Endothelial cell (in vitro differentiated cells): Measurements from ENCODE around the gene CASP12. TPM values are rescaled to one million over a fixed set of nuclear protein-coding genes. Genes with fewer than 3 reads are reported as not detected.

Experiments
- DNase-seq: peaks from one replicate; pipeline ENCODE4 v3.0.0; 2021; ENCODE audit warnings: low spot score
- H3K27ac Mint-ChIP-seq: one replicate; pipeline ENCODE4 v1.8.0; 2021; ENCODE audit warnings: mixed read lengths, inconsistent platforms; ENCODE audit not compliant: unreplicated experiment
- H3K27me3 Mint-ChIP-seq: one replicate; pipeline ENCODE4 v1.8.0; 2021; ENCODE audit warnings: mild to moderate bottlenecking, moderate library complexity, mixed read lengths, inconsistent platforms; ENCODE audit not compliant: unreplicated experiment
- H3K36me3 Mint-ChIP-seq: one replicate; pipeline ENCODE4 v1.8.0; 2021; ENCODE audit warnings: mild to moderate bottlenecking, low read depth, mixed read lengths, inconsistent platforms; ENCODE audit not compliant: unreplicated experiment
- H3K4me1 Mint-ChIP-seq: one replicate; pipeline ENCODE4 v1.8.0; 2021; ENCODE audit warnings: mild to moderate bottlenecking, mixed read lengths, inconsistent platforms; ENCODE audit not compliant: unreplicated experiment
- H3K4me3 Mint-ChIP-seq: one replicate; pipeline ENCODE4 v1.8.0; 2021; ENCODE audit warnings: mild to moderate bottlenecking, mixed read lengths, inconsistent platforms; ENCODE audit not compliant: unreplicated experiment
- H3K9me3 Mint-ChIP-seq: one replicate; pipeline ENCODE4 v1.8.0; 2021; ENCODE audit warnings: mixed read lengths, inconsistent platforms; ENCODE audit not compliant: unreplicated experiment
- total RNA-seq: library from RNA; stranded (reverse); fragmentation: NEBNext Ultra II Directional; extraction: Animal tissue kit (Norgen Biotek cat#: 25700); gene quantifications from one replicate; pipeline ENCODE4 v1.2.1, GENCODE V29; 2021; ENCODE audit not compliant: unreplicated experiment
- TF ChIP-seq, protein P1 (sequence below): fragments of 200-600 bp; sonication (generic); IDR thresholded peaks from one replicate; pipeline ENCODE4 v1.5.0; 2021; ENCODE audit warnings: antibody characterized with exemption; ENCODE audit not compliant: unreplicated experiment

The CASP12 gene
- total RNA-seq, 1 donor from 2014 or later, result 0.95 TPM

DNA sequence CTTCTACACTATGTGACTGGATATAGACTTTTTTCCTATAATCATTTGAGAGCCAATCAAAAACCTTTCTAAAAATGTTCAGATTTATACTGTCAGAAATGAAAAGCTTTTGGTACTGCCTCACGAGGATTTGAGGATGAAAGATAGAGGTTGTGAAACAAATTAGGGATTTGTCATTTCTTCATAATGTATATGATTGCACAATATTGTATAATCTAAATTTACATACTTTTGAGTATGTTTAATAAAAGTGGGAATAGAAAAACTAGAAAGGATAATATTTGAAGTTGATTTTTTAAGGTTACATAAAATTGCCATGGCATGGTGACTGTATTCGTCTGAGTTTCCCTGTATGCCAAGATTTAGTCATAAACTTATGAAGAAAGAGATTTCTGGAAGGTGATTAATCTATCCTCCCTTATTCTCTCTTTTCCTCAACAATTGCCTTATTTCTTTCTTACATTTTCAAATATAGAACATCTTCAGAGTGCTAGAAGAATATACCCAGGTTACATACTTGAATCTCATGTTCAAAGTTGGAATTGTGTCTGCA is 56.2 kb downstream of the CASP12 start:
- H3K9me3 Mint-ChIP-seq, result no peaks in the 10 kb centered on the region
- H3K4me1 Mint-ChIP-seq, result peaks cover 11% of the 10 kb centered on the region
- TF ChIP-seq, protein P1, sequence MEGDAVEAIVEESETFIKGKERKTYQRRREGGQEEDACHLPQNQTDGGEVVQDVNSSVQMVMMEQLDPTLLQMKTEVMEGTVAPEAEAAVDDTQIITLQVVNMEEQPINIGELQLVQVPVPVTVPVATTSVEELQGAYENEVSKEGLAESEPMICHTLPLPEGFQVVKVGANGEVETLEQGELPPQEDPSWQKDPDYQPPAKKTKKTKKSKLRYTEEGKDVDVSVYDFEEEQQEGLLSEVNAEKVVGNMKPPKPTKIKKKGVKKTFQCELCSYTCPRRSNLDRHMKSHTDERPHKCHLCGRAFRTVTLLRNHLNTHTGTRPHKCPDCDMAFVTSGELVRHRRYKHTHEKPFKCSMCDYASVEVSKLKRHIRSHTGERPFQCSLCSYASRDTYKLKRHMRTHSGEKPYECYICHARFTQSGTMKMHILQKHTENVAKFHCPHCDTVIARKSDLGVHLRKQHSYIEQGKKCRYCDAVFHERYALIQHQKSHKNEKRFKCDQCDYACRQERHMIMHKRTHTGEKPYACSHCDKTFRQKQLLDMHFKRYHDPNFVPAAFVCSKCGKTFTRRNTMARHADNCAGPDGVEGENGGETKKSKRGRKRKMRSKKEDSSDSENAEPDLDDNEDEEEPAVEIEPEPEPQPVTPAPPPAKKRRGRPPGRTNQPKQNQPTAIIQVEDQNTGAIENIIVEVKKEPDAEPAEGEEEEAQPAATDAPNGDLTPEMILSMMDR, result no peak
- DNase-seq, result no peak
- H3K36me3 Mint-ChIP-seq, result no peaks in the 10 kb centered on the region
- H3K4me3 Mint-ChIP-seq, result no peak overlapping the region
- peaks cover 2% of the 10 kb centered on the region for H3K27me3 Mint-ChIP-seq
- no peak overlapping the region for H3K27ac Mint-ChIP-seq

DNA sequence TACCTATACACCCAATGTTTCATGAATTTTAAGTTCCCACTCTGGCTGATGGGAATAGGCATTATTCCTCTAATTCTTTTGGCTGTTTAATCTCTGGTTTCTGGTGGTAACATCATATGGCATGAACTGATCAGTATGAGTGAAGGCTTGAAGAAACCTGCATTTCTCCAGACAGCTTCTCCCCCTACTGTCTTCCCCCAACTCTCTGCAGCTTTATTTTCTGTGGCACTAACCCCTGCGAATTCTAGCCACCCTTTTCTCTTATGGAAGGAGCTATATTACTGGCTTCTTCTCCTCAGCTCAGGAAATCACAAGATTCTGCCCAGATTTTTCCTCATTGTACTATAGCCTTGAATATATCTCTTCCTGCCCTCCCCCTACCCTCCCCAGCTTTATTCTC is 57.1 kb downstream of the CASP12 start:
- H3K36me3 Mint-ChIP-seq, result no peaks in the 10 kb centered on the region
- TF ChIP-seq, protein P1, result no peak
- H3K4me3 Mint-ChIP-seq, result no peak overlapping the region
- peaks cover 2% of the 10 kb centered on the region for H3K27me3 Mint-ChIP-seq
- H3K4me1 Mint-ChIP-seq, result peaks cover 11% of the 10 kb centered on the region
- no peak for DNase-seq
- H3K27ac Mint-ChIP-seq, result peak overlapping the region; percentile 50
- H3K9me3 Mint-ChIP-seq, result no peaks in the 10 kb centered on the region

DNA sequence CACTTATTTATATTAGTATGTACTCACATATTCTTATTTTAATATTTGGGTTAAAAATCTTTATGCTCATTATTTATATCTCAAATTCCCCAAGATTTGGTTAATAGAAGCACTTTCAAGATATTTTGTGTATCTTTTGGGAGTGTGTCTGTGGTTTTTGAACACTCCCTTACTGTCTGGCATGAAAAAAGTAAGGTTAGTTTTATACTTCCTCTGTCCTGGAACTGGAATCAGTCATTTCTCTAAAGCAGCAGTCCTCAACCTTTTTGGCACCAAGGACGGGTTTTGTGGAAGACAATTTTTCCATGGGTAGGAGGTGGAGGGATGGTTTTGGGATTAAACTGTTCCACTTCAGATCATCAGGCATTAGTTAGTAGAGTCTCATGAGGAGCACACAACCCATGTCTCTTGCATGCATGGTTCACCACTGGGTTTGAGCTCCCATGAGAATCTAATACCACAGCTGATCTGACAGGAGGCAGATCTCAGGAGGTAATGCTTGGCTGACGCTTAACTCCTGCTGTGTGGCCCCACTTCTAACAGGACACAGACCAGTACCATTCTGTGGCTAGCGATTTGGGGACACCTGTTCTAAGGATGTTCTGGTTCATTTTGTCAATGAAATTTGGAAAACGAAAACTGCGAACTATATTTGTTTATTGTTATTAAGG is 60.2 kb downstream of the CASP12 start:
- Mint-ChIP-seq H3K36me3 (no peaks in the 10 kb centered on the region), H3K4me3 (no peak overlapping the region), H3K27ac (no peak overlapping the region), H3K27me3 (peaks cover 2% of the 10 kb centered on the region), H3K9me3 (no peaks in the 10 kb centered on the region), H3K4me1 (peaks cover 11% of the 10 kb centered on the region)
- DNase-seq, result no peak
- TF ChIP-seq, protein P1, result no peak

DNA sequence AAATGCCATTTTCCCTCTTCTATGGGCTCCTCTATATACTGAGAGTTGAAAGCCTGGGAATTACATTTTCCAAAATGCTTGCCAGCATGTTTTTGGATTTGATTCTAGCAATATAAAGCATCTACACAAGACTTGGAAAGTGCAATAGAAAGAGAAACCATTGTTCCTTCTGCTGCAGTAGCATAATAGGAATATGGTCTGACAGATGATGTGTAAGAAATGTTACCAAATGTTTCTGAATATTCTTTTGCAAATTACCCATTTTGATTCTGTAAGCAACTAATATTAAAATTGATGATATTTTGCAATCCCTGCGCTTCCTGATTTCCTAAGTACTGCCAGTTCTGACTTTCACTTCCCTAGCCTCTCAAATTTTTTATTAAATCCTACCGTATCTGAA is 61.6 kb downstream of the CASP12 start:
- Mint-ChIP-seq H3K4me1 (peaks cover 8% of the 10 kb centered on the region), H3K4me3 (no peak overlapping the region), H3K27me3 (peaks cover 2% of the 10 kb centered on the region), H3K36me3 (no peaks in the 10 kb centered on the region), H3K9me3 (no peaks in the 10 kb centered on the region), H3K27ac (no peak overlapping the region)
- no peak for DNase-seq
- TF ChIP-seq, protein P1, result no peak

Other genes starting within 250 kb of the CASP12 start
- not detected for gene CASP4, start 70.1 kb upstream of the CASP12 start, total RNA-seq
- gene CASP5, start 124.7 kb upstream of the CASP12 start, total RNA-seq, result not detected
- gene CASP1, start 136.7 kb upstream of the CASP12 start, total RNA-seq, result not detected
- not detected for gene CARD16, start 146.9 kb upstream of the CASP12 start, total RNA-seq
- not detected for gene CARD18, start 241.3 kb upstream of the CASP12 start, total RNA-seq